LNCAP (cell line): ENCODE data around the gene WDR37.

Source experiments
- TF ChIP-seq, protein P1 (sequence below): fragments of 450-650 bp; IDR thresholded peaks from 2 replicates; pipeline ENCODE4 v1.5.1; 2017; ENCODE audit warnings: mild to moderate bottlenecking

WDR37 gene

DNA sequence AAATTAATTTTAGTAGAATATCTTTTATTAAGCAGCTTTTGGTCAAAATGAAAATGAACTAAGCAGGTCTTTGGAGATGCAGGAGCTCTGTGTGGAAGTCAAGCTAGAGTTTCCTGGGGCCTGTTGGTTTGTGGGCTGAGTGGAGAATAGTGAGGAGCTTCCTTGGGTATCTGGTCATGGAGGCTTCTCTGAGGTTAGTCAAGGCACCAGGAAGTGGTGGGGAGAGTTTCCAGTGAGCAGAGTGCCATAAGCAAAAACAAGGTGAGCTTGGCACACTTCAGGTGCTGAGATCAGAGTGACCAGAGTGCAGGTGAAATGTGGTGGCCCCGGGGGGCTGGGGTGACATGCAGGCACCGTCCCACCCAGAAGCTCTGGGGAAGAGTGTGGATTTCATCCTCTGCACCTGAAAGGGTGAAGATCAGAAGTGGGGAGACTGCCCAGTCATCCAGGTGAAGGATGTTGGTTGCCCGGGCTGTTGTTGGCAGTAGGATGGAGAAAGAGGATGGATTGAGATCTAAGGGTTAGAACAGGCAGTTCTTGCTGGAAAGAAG, 77.4 kb downstream of the WDR37 start:
- TF ChIP-seq, protein P1, sequence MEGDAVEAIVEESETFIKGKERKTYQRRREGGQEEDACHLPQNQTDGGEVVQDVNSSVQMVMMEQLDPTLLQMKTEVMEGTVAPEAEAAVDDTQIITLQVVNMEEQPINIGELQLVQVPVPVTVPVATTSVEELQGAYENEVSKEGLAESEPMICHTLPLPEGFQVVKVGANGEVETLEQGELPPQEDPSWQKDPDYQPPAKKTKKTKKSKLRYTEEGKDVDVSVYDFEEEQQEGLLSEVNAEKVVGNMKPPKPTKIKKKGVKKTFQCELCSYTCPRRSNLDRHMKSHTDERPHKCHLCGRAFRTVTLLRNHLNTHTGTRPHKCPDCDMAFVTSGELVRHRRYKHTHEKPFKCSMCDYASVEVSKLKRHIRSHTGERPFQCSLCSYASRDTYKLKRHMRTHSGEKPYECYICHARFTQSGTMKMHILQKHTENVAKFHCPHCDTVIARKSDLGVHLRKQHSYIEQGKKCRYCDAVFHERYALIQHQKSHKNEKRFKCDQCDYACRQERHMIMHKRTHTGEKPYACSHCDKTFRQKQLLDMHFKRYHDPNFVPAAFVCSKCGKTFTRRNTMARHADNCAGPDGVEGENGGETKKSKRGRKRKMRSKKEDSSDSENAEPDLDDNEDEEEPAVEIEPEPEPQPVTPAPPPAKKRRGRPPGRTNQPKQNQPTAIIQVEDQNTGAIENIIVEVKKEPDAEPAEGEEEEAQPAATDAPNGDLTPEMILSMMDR, result no peak

DNA sequence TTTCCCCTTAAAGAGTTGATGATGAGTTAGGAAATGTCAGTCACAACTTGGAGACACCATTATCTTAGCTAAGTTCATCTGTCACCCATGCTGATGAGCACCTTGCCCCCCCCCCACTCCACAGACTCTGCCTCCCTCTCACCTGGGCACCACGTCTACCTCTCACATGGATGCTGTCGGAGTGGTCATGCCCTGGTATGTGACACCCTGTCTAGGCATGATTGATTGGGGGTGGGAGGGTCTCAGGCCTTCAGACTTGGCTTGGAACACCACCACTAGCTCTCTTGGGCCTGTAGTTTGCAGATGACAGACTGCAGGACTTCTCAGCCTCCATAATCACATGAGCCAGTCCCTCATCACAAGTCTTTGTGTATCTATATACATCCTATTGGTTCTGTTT, 78.0 kb downstream of the WDR37 start:
- TF ChIP-seq, protein P1, result no peak

DNA sequence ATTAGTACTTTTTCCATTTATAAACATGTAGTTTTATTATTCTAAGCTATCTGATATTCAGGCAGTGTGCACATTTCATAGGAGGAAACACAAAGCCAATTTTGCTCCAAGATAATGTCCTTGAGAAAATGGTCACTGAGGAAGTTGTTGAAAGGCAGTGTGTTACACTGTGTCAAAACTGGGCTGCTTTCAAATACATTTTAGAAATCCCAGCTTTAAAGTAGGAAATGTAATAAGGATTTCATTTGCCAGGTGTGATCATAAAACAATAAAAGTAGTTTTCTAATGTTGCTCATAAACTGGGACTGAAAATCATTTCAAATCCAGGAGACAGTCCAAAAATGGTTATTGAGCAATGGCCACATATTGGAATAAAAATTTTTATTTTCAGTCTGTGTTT, 80.1 kb downstream of the WDR37 start:
- TF ChIP-seq, protein P1, result no peak

DNA sequence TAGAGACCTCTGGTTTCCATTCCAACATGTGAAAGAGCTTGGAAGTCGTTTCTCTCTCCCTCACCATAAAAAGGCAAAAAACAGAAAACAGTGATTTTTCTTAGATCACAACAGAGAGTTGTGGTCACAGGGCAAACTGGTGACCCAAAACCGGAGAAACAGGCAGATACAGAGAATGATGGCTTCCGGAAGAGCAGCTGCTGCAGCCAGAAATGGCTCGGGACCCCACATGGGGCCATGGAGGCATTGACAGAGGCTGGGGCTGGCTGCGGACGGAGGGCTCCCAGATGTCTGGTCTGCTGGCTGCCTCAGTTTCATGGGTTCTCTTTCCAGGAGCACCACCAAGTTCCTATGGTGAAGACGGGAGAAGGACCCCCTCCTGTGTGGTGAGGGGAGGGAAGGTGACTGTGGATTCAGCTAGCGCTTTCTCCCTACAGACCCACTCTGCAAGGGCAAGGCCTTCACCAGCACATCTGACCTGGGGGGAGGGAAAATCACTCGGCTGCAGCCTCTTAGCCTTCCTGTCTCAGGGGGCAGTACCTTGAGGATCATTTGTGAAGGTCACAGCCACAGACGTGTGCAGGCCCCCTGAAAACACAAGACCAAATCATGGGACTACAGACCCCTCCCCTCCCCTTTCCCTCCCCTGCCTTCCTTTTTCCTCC, 81.4 kb downstream of the WDR37 start:
- TF ChIP-seq, protein P1, result no peak

DNA sequence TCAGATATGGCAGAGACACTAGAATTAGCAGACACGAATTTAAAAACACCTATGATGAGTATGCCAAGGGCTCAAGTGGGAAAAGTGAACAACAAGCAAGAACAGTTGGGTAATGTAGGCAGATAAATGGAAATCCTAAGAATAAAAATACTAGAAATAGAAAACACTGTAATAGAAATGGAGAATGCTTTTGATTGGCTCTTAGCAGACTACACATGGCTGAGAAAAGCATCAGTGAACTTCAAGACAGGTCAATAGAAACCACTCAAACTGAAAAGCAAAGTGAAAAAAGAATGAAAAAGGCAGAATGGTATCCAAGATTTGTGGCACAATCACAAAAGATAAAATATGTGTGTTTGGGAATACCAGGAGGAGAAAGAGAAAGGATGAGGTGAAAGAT, 82.3 kb downstream of the WDR37 start:
- TF ChIP-seq, protein P1, result no peak

DNA sequence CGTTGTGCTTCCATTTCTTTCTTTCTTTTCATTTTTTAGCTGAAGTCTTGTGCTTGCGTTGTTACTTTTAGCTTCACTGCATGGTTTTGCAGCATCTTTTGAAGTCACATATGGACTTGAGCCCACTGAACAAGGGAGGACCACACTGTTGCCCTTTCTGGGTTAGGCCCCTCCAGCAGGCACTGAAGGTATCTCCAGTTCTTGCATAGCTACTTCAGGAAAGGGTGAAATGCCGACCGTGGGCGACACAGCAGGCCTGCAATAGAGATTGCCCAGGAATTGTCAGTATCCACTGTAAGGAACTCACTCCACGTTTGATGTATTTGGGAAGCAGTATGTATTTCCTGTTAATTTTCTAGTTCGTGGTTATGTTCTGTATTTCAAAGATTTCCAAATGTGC, 85.1 kb downstream of the WDR37 start:
- TF ChIP-seq, protein P1, result no peak

DNA sequence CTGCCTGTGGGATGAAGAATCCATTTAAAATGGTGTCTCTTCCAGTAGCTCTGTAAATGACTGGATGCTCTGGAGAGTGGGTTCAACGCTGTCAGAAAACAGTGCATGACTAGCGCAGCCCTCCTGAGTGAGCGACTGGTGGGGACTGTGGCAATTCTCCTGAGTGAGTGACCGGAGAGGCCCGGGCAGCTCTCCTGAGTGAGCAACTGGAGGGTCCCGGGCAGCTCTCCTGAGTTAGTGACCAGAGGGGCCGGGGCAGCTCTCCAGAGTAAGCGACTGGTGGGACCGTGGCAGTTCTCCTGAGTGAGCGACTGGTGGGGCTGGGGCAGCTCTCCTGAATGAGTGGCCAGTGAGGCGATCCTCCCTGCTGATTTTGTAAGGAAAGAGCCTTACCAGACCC, 85.5 kb downstream of the WDR37 start:
- TF ChIP-seq, protein P1, result no peak

DNA sequence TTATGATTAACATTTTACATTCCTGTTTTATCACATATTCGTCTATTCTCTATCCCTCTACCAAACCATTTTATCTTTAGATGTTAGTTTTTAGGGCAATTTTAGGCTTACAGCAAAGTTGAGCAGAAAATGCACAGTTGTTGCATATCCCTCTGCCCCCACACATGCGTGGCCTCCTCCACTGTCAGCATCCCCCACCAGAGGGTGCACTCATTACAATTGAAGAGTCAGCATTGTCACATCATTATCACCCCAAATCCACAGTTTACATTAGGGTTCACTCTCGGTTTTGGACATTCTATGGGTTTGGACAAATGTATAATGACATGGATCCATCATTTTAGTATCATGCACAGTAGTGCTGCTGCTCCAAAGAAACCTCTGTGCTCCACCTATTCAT, 86.4 kb downstream of the WDR37 start:
- TF ChIP-seq, protein P1, result peak; percentile 30; the same call in 1 of the 2 replicates
